Epidermal melanocyte (primary cell): ENCODE results near the gene PAK6.
A peak's percentile ranks its signal among the peaks of the same experiment; 100 is the strongest.

Source experiments
- DNase-seq: peaks from one replicate; pipeline ENCODE4 v3.0.0; 2011; ENCODE audit warnings: low spot score; ENCODE audit not compliant: insufficient read length

PAK6 gene

GRCh38 chr15:40275954-40276353 is 37.1 kb downstream of the PAK6 start:
- no peak for DNase-seq

GRCh38 chr15:40276927-40277326 is 38.1 kb downstream of the PAK6 start:
- DNase-seq: no peak

GRCh38 chr15:40277471-40277870 is 38.6 kb downstream of the PAK6 start:
- no peak for DNase-seq

- no peak for DNase-seq
Observed at GRCh38 chr15:40278026-40278425, 39.2 kb downstream of the PAK6 start.

GRCh38 chr15:40279437-40280141 is 40.7 kb downstream of the PAK6 start:
- DNase-seq: peak; percentile 80

- no peak for DNase-seq
Observed at GRCh38 chr15:40280260-40281056, 41.6 kb downstream of the PAK6 start.

- DNase-seq: no peak
Observed at GRCh38 chr15:40281057-40281800, 42.4 kb downstream of the PAK6 start.

- no peak for DNase-seq
Observed at GRCh38 chr15:40281801-40282146, 42.9 kb downstream of the PAK6 start.

- DNase-seq: no peak
Observed at GRCh38 chr15:40282147-40282868, 43.4 kb downstream of the PAK6 start.

- DNase-seq: no peak
Observed at GRCh38 chr15:40282869-40283614, 44.2 kb downstream of the PAK6 start, which contains the start of gene ANKRD63. ANKRD63 (minus strand) TSS chr15:40283064; CDS start chr15:40282586, 478 bp downstream.

GRCh38 chr15:40283615-40284300 is 44.9 kb downstream of the PAK6 start:
- no peak for DNase-seq

GRCh38 chr15:40285151-40285550 is 46.3 kb downstream of the PAK6 start:
- DNase-seq: no peak

- no peak for DNase-seq
Observed at GRCh38 chr15:40285554-40286011, 46.7 kb downstream of the PAK6 start.

- no peak for DNase-seq
Observed at GRCh38 chr15:40286061-40286532, 47.2 kb downstream of the PAK6 start.

GRCh38 chr15:40286794-40287193 is 47.9 kb downstream of the PAK6 start:
- DNase-seq: no peak

GRCh38 chr15:40287505-40287904 is 48.6 kb downstream of the PAK6 start:
- DNase-seq: no peak

- no peak for DNase-seq
Observed at GRCh38 chr15:40287968-40288367, 49.1 kb downstream of the PAK6 start.

- DNase-seq: no peak
Observed at GRCh38 chr15:40289140-40289775, 50.4 kb downstream of the PAK6 start.

GRCh38 chr15:40290545-40290917 is 51.7 kb downstream of the PAK6 start:
- DNase-seq: no peak
